Germinal center (tissue), 1 donor: ENCODE results near the gene NAT14.
A peak's percentile ranks its signal among the peaks of the same experiment; 100 is the strongest.
"Not testable (repeated sequence)": the region's sequence is repeated elsewhere in the genome, so short reads cannot be mapped to it uniquely, and the experiment has no call there.

Experiments
- DNase-seq: peaks from one replicate; pipeline ENCODE4 v3.0.0; 2012; ENCODE audit warnings: mixed read lengths, low spot score

The NAT14 gene

GRCh38 chr19:55484593-55485438 is at the start of gene NAT14:
Gene NAT14 (plus strand): TSS chr19:55485188. CDS start chr19:55485709, 521 bp downstream.
- DNase-seq = peak; percentile 83

- no peak for DNase-seq
Observed at GRCh38 chr19:55436847-55437246, 48.1 kb upstream of the NAT14 start.

- no peak for DNase-seq
Observed at GRCh38 chr19:55437410-55437809, 47.6 kb upstream of the NAT14 start.

GRCh38 chr19:55439052-55439451 is 45.9 kb upstream of the NAT14 start:
- no peak for DNase-seq

- peak; percentile 50 for DNase-seq
Observed at GRCh38 chr19:55440411-55441105, 44.4 kb upstream of the NAT14 start.

GRCh38 chr19:55441319-55441691 is 43.7 kb upstream of the NAT14 start:
- DNase-seq = peak; percentile 43

GRCh38 chr19:55441692-55442321 is 43.2 kb upstream of the NAT14 start:
- DNase-seq = no peak

GRCh38 chr19:55442372-55442961 is 42.5 kb upstream of the NAT14 start:
- DNase-seq = no peak

- DNase-seq = no peak
Observed at GRCh38 chr19:55443045-55443823, 41.8 kb upstream of the NAT14 start, which contains the start of gene SHISA7. Gene SHISA7 (minus strand): TSS chr19:55443300. CDS start chr19:55442863, 437 bp downstream.

- DNase-seq = no peak
Observed at GRCh38 chr19:55443824-55444480, 41.0 kb upstream of the NAT14 start.

- DNase-seq = no peak
Observed at GRCh38 chr19:55444646-55445045, 40.3 kb upstream of the NAT14 start.

GRCh38 chr19:55446060-55446459 is 38.9 kb upstream of the NAT14 start:
- DNase-seq = no peak

- no peak for DNase-seq
Observed at GRCh38 chr19:55447421-55448174, 37.4 kb upstream of the NAT14 start.

GRCh38 chr19:55448175-55448490 is 36.9 kb upstream of the NAT14 start:
- not testable (repeated sequence) for DNase-seq

GRCh38 chr19:55449469-55449868 is 35.5 kb upstream of the NAT14 start:
- no peak for DNase-seq

GRCh38 chr19:55451163-55451964 is 33.6 kb upstream of the NAT14 start:
- no peak for DNase-seq

- DNase-seq = no peak
Observed at GRCh38 chr19:55451965-55452748, 32.8 kb upstream of the NAT14 start.

- no peak for DNase-seq
Observed at GRCh38 chr19:55452749-55453346, 32.1 kb upstream of the NAT14 start.
